ENCODE measurements around the gene SVBP.

Gene SVBP

GRCh38 chr1:42847721-42848460, 30.7 kb upstream of the SVBP start:
- DNase-seq (ENCODE audit: insufficient read length, low spot score) (no peak), FAIRE-seq (no peak)
- no peak for TF ChIP-seq POLR2A (IDR thresholded peaks at IDR 0.05; ENCODE audit: low read depth, low read length)

GRCh38 chr1:42847111-42847595, 30.0 kb upstream of the SVBP start:
- no peak for DNase-seq (ENCODE audit: insufficient read length, low spot score)
- no peak for TF ChIP-seq POLR2A (IDR thresholded peaks at IDR 0.05; ENCODE audit: low read depth, low read length)
- FAIRE-seq, result no peak

GRCh38 chr1:42846257-42847110, 29.3 kb upstream of the SVBP start, which contains the start of gene ZNF691:
ZNF691 (plus strand) TSS chr1:42846613; CDS start chr1:42849659, 3,046 bp downstream.
- DNase-seq (ENCODE audit: insufficient read length, low spot score) (peak; percentile 96), FAIRE-seq (peak; percentile 92)
- peak; percentile 67 for TF ChIP-seq POLR2A (IDR thresholded peaks at IDR 0.05; ENCODE audit: low read depth, low read length)

- TF ChIP-seq POLR2A (IDR thresholded peaks at IDR 0.05; ENCODE audit: low read depth, low read length), result no peak
- DNase-seq (ENCODE audit: insufficient read length, low spot score) (no peak), FAIRE-seq (no peak)
These were observed 28.7 kb upstream of the SVBP start for GRCh38 chr1:42845866-42846256.

- no peak for FAIRE-seq
- no peak for DNase-seq (ENCODE audit: insufficient read length, low spot score)
- no peak for TF ChIP-seq POLR2A (IDR thresholded peaks at IDR 0.05; ENCODE audit: low read depth, low read length)
These were observed 28.0 kb upstream of the SVBP start for GRCh38 chr1:42845193-42845592.

GRCh38 chr1:42844592-42845140, 27.5 kb upstream of the SVBP start:
- TF ChIP-seq POLR2A (IDR thresholded peaks at IDR 0.05; ENCODE audit: low read depth, low read length), result no peak
- FAIRE-seq (no peak), DNase-seq (ENCODE audit: insufficient read length, low spot score) (no peak)

GRCh38 chr1:42841440-42842147, 24.4 kb upstream of the SVBP start:
- FAIRE-seq (no peak), DNase-seq (ENCODE audit: insufficient read length, low spot score) (no peak)
- no peak for TF ChIP-seq POLR2A (IDR thresholded peaks at IDR 0.05; ENCODE audit: low read depth, low read length)

- FAIRE-seq, result no peak
- TF ChIP-seq POLR2A (IDR thresholded peaks at IDR 0.05; ENCODE audit: low read depth, low read length), result no peak
- DNase-seq (ENCODE audit: insufficient read length, low spot score), result no peak
These were observed 23.8 kb upstream of the SVBP start for GRCh38 chr1:42841010-42841409.

GRCh38 chr1:42838482-42839190, 21.4 kb upstream of the SVBP start:
- no peak for FAIRE-seq
- no peak for TF ChIP-seq POLR2A (IDR thresholded peaks at IDR 0.05; ENCODE audit: low read depth, low read length)
- no peak for DNase-seq (ENCODE audit: insufficient read length, low spot score)

GRCh38 chr1:42837709-42838108, 20.5 kb upstream of the SVBP start:
- FAIRE-seq (no peak), DNase-seq (ENCODE audit: insufficient read length, low spot score) (no peak)
- TF ChIP-seq POLR2A (IDR thresholded peaks at IDR 0.05; ENCODE audit: low read depth, low read length), result no peak

- no peak for TF ChIP-seq POLR2A (IDR thresholded peaks at IDR 0.05; ENCODE audit: low read depth, low read length)
- no peak for FAIRE-seq
These were observed 18.2 kb upstream of the SVBP start for GRCh38 chr1:42835422-42835821.

GRCh38 chr1:42834803-42835202, 17.6 kb upstream of the SVBP start:
- FAIRE-seq, result no peak

More at GRCh38 chr1:42835422-42835821, 18.2 kb upstream of the SVBP start:
- no peak for DNase-seq (ENCODE audit: insufficient read length, low spot score)

GRCh38 chr1:42833981-42834380, 16.8 kb upstream of the SVBP start:
- TF ChIP-seq POLR2A (IDR thresholded peaks at IDR 0.05; ENCODE audit: low read depth, low read length), result no peak
- no peak for DNase-seq (ENCODE audit: insufficient read length, low spot score)
- no peak for FAIRE-seq

More at GRCh38 chr1:42834803-42835202, 17.6 kb upstream of the SVBP start:
- no peak for DNase-seq (ENCODE audit: insufficient read length, low spot score)
- TF ChIP-seq POLR2A (IDR thresholded peaks at IDR 0.05; ENCODE audit: low read depth, low read length), result no peak

Measured in H54 (cell line).